HG03066 (cell line): ENCODE results near the gene TTC7B.

Experiments
- ATAC-seq: cut with Tn5 transposase; IDR thresholded peaks from one replicate; pipeline ENCODE4 v1.9.1; 2021; ENCODE audit warnings: low read depth; ENCODE audit not compliant: unreplicated experiment

The TTC7B gene

GRCh38 chr14:90682615-90683014 is 133.6 kb downstream of the TTC7B start:
- ATAC-seq, result no peak

GRCh38 chr14:90681929-90682328 is 134.3 kb downstream of the TTC7B start:
- ATAC-seq, result no peak

- ATAC-seq, result no peak
Observed at GRCh38 chr14:90678846-90679362, 137.3 kb downstream of the TTC7B start.

- no peak for ATAC-seq
Observed at GRCh38 chr14:90678420-90678819, 137.8 kb downstream of the TTC7B start.

- no peak for ATAC-seq
Observed at GRCh38 chr14:90677484-90678050, 138.7 kb downstream of the TTC7B start.

- ATAC-seq, result no peak
Observed at GRCh38 chr14:90676912-90677311, 139.3 kb downstream of the TTC7B start.

- ATAC-seq, result no peak
Observed at GRCh38 chr14:90676356-90676755, 139.9 kb downstream of the TTC7B start.

GRCh38 chr14:90675399-90675798 is 140.8 kb downstream of the TTC7B start:
- no peak for ATAC-seq

- no peak for ATAC-seq
Observed at GRCh38 chr14:90674716-90675115, 141.5 kb downstream of the TTC7B start.

- no peak for ATAC-seq
Observed at GRCh38 chr14:90674043-90674670, 142.1 kb downstream of the TTC7B start.

- ATAC-seq, result no peak
Observed at GRCh38 chr14:90671382-90672234, 144.6 kb downstream of the TTC7B start.

- no peak for ATAC-seq
Observed at GRCh38 chr14:90669731-90670130, 146.5 kb downstream of the TTC7B start.

- no peak for ATAC-seq
Observed at GRCh38 chr14:90666571-90666970, 149.7 kb downstream of the TTC7B start.

- ATAC-seq, result no peak
Observed at GRCh38 chr14:90665321-90666000, 150.8 kb downstream of the TTC7B start.

- no peak for ATAC-seq
Observed at GRCh38 chr14:90664911-90665310, 151.3 kb downstream of the TTC7B start.

GRCh38 chr14:90663680-90664079 is 152.6 kb downstream of the TTC7B start:
- ATAC-seq, result no peak

- ATAC-seq, result no peak
Observed at GRCh38 chr14:90663140-90663539, 153.1 kb downstream of the TTC7B start.

GRCh38 chr14:90661866-90662265 is 154.4 kb downstream of the TTC7B start:
- ATAC-seq, result no peak

GRCh38 chr14:90660865-90661570 is 155.2 kb downstream of the TTC7B start:
- no peak for ATAC-seq

GRCh38 chr14:90659156-90659555 is 157.1 kb downstream of the TTC7B start:
- ATAC-seq, result no peak
